DND-41 (cell line): ENCODE data around the gene SLC46A2.

Source experiments
- CTCF ChIP-seq: IDR thresholded peaks from 2 replicates; pipeline ENCODE4 v1.5.1; 2012; ENCODE audit warnings: borderline replicate concordance, low read length, moderate library complexity, mild to moderate bottlenecking; ENCODE audit not compliant: poor library complexity, severe bottlenecking; ENCODE audit errors: extremely low read depth
- EZH2 ChIP-seq: IDR thresholded peaks from 3 replicates; pipeline ENCODE4 v1.6.1; 2012; ENCODE audit warnings: borderline replicate concordance, low read depth, mild to moderate bottlenecking, moderate library complexity, low read length, inconsistent platforms; ENCODE audit not compliant: severe bottlenecking

- no peak for TF ChIP-seq CTCF
- no peak for TF ChIP-seq EZH2
Measured at GRCh38 chr9:112885324-112885723, 5.4 kb downstream of the SLC46A2 start.
